Measurements from ENCODE around the gene WAPL. TPM values are rescaled to one million over a fixed set of nuclear protein-coding genes. Genes with fewer than 3 reads are reported as not detected.
"Not testable (repeated sequence)": the region's sequence is repeated elsewhere in the genome, so short reads cannot be mapped to it uniquely, and the experiment has no call there.

WAPL gene
- total RNA-seq, 2 experiments from 2014 or later, result 47.9 to 52.9 TPM

DNA sequence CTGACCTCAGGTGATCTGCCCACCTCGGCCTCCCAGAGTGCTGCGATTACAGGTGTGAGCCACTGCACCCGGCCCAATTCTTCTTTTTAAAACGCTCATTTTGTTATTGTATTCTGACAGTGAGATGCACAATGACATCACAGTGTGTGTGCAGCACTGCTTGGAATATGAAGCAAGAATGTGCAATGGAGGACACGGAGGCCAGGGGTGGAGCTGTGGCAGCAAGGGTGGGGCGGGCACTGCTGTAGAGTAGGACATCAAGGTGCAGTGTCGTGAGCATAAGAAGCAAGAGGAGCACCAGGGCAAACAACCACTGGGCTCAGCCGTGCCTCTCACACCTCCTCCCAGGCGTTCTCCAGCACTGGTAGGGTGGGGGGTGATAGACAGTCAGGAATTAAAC, 128.2 kb downstream of the WAPL start:
- Mint-ChIP-seq H3K4me3 (no peak overlapping the region), H3K9me3 (no peaks in the 10 kb centered on the region), H3K36me3 (no peaks in the 10 kb centered on the region), H3K27ac (no peak overlapping the region), H3K27me3 (peaks cover 5% of the 10 kb centered on the region), H3K4me1 (peaks cover 4% of the 10 kb centered on the region)
- POLR2A ChIA-PET, result interaction anchor here (0.5 kb wide), 1 partner anchor 157 kb away, joined by 3 read pairs; no protein-coding TSS in a partner anchor
- DNase-seq (no peak), ATAC-seq (ENCODE audit: low read depth) (no peak)

GRCh38 chr10:86392723-86393094, 128.9 kb downstream of the WAPL start:
- POLR2A ChIA-PET, result interaction anchor here (0.7 kb wide), 1 partner anchor 193 kb away, joined by 3 read pairs; no protein-coding TSS in a partner anchor

DNA sequence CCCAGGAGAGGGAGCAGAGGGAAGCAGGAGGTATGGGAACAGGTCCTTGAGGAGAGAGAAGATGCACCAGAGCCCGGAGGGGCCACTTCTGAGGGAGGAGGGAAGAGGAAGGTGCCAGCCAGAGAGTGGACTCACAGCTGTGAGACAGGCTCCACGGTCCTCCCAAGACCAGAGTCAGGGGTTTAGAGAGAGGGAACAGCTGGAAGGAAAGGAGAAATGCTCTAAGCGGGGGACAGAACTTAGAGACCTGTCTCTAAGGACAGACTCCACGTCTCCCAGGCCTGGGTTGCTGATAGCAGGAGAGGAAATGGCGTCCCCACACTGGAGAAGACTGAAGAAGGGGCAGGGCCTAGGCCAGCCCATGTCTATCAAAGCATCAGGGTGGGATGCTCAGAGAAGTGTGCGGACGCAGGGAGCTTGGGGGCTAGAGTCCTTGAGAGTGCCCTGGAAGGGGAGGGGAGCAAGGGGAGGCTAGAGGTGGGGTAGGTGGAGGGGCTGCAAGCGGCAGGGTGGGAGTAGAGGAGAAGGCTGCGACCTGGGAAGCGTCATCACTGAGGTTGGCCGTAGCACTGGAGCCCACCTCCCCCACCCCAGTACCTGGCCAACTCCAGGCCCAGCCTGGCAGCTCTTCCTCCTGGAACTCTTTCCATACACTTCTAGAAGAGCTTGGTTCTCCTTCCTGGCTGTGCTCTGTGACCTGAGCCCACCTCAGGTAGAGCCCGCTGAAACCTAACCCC, 129.4 kb downstream of the WAPL start:
- DNase-seq (no peak), ATAC-seq (ENCODE audit: low read depth) (no peak)
- H3K27ac Mint-ChIP-seq, result no peak overlapping the region
- H3K4me3 Mint-ChIP-seq, result no peak overlapping the region
- H3K27me3 Mint-ChIP-seq, result peaks cover 18% of the 10 kb centered on the region
- POLR2A ChIA-PET, result interaction anchor here (0.7 kb wide), 1 partner anchor 193 kb away, joined by 3 read pairs; no protein-coding TSS in a partner anchor
- H3K9me3 Mint-ChIP-seq, result no peaks in the 10 kb centered on the region
- no peaks in the 10 kb centered on the region for H3K36me3 Mint-ChIP-seq
- H3K4me1 Mint-ChIP-seq, result peaks cover 5% of the 10 kb centered on the region

More at GRCh38 chr10:86392723-86393094, 128.9 kb downstream of the WAPL start:
- no peaks in the 10 kb centered on the region for H3K36me3 Mint-ChIP-seq
- peaks cover 12% of the 10 kb centered on the region for H3K27me3 Mint-ChIP-seq
- H3K4me3 Mint-ChIP-seq, result no peak overlapping the region
- no peak for ATAC-seq (ENCODE audit: low read depth)
- H3K9me3 Mint-ChIP-seq, result no peaks in the 10 kb centered on the region
- H3K4me1 Mint-ChIP-seq, result peaks cover 4% of the 10 kb centered on the region
- no peak overlapping the region for H3K27ac Mint-ChIP-seq
- no peak for DNase-seq

DNA sequence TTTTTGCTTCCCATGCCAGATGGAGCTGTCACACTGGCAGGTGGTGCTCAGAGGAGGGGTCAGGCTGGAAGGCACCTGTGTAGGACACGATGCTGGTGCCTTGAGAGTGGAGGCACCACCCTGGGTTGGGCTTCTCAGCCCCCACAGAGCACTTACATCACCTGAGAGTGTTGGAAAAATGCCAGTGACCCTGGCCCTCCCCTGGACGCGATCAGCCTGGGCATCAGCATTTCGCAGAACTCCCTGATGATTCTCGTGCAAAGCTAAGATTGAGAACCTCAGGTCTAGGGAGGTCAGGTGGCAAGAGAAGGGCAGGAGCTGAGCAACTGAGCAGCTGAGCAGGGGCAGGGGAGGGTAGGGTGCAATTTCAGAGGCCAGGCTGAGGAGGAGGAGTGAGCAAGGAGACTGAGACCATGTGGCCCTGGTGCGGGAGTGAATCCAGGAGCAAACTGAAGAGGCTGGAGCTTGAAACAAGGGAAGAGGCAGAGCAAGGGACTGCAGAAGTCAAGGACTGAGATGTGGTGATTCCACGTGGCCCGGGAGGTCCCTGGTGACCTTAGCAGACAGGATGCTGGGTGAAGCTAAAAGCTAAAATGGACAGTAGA, 130.3 kb downstream of the WAPL start:
- peaks cover 5% of the 10 kb centered on the region for H3K4me1 Mint-ChIP-seq
- no peaks in the 10 kb centered on the region for H3K9me3 Mint-ChIP-seq
- no peak overlapping the region for H3K4me3 Mint-ChIP-seq
- no peak for DNase-seq
- H3K27me3 Mint-ChIP-seq, result peaks cover 24% of the 10 kb centered on the region
- no peaks in the 10 kb centered on the region for H3K36me3 Mint-ChIP-seq
- no peak overlapping the region for H3K27ac Mint-ChIP-seq
- ATAC-seq (ENCODE audit: low read depth), result no peak
- POLR2A ChIA-PET, result no interaction called here

GRCh38 chr10:86390337-86391120, 131.1 kb downstream of the WAPL start:
- H3K4me3 Mint-ChIP-seq, result no peak overlapping the region
- ATAC-seq (ENCODE audit: low read depth) (no peak), DNase-seq (no peak)
- POLR2A ChIA-PET, result interaction anchor here (1.1 kb wide), 1 partner anchor 23 kb away, joined by 3 read pairs; no protein-coding TSS in a partner anchor
- H3K27ac Mint-ChIP-seq, result no peak overlapping the region
- H3K4me1 Mint-ChIP-seq, result peaks cover 5% of the 10 kb centered on the region
- peaks cover 30% of the 10 kb centered on the region for H3K27me3 Mint-ChIP-seq
- H3K36me3 Mint-ChIP-seq, result no peaks in the 10 kb centered on the region
- H3K9me3 Mint-ChIP-seq, result no peaks in the 10 kb centered on the region

DNA sequence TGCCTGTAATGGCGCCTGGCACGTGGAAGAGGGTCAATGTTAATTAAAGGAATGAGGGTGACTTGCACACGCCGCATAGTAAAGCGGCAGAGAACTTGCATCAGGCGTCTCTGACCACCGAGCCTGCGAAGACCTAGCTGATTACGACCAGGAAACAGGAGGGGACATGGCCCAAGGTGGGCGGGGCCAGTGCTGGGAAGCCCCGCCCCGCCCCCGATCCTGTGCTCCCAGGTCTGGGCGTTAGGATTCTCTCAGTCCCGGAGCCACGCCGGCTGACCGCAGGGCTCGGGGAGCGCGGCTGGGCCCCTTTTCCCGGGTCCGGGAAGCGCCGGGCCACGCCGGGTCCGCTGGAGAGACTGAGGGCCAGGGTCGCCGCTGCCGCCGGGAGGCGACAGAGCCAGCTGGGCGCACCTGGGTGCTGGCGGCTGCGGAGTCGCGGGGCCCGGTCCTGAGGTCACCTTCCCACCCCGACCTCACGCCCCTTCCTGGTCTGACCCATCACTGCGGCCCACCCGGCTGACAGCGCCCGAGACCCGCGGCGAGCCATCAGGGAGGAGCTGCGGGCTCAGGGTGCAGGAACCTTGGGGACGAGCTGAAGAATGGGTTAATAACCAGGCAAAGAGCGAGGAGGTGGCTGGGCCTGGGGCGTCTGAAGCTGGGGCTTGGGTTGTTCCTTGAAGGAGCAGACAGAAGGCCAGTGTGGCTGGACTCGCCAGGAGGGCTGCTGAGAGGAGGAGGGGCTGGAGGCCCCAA, 132.0 kb downstream of the WAPL start:
- POLR2A ChIA-PET, result interaction anchor here (0.6 to 1.1 kb wide), 2 partner anchors 16 to 22 kb away, joined by 3 to 4 read pairs; no protein-coding TSS in a partner anchor
- Mint-ChIP-seq H3K27me3 (peaks cover 38% of the 10 kb centered on the region), H3K9me3 (no peaks in the 10 kb centered on the region), H3K36me3 (no peaks in the 10 kb centered on the region), H3K4me3 (peak overlapping the region; percentile 81), H3K4me1 (peaks cover 5% of the 10 kb centered on the region), H3K27ac (no peak overlapping the region)
- DNase-seq (peak; percentile 50), ATAC-seq (ENCODE audit: low read depth) (peak; percentile 46)

DNA sequence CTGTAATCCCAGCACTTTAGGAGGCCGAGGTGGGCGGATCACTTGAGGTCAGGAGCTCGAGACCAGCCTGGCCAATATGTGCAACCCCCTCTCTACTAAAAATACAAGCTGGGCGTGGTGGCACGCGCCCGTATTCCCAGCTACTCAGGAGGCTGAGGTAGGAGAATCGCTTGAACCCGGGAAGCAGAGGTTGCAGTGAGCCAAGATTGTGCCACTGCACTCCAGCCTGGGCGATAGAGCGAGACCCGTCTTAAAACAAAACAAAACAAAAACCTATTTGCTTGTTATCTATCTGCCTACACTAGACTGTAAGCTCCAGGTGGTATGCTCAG, 132.5 kb downstream of the WAPL start:
- not testable (repeated sequence) for H3K9me3 Mint-ChIP-seq, DNase-seq, H3K36me3 Mint-ChIP-seq, H3K27ac Mint-ChIP-seq, H3K4me1 Mint-ChIP-seq
- POLR2A ChIA-PET, result interaction anchor here (0.6 to 1.1 kb wide), 2 partner anchors 16 to 22 kb away, joined by 3 to 4 read pairs; no protein-coding TSS in a partner anchor
- Mint-ChIP-seq H3K4me3 (peak overlapping the region; percentile 81), H3K27me3 (peaks cover 44% of the 10 kb centered on the region)
- ATAC-seq (ENCODE audit: low read depth), result peak; percentile 55

GRCh38 chr10:86388119-86388704, 133.4 kb downstream of the WAPL start:
- H3K4me3 Mint-ChIP-seq, result no peak overlapping the region
- H3K27ac Mint-ChIP-seq, result no peak overlapping the region
- no peaks in the 10 kb centered on the region for H3K9me3 Mint-ChIP-seq
- peaks cover 48% of the 10 kb centered on the region for H3K27me3 Mint-ChIP-seq
- ATAC-seq (ENCODE audit: low read depth), result no peak
- H3K36me3 Mint-ChIP-seq, result no peaks in the 10 kb centered on the region
- DNase-seq, result no peak
- POLR2A ChIA-PET, result no interaction called here
- peaks cover 5% of the 10 kb centered on the region for H3K4me1 Mint-ChIP-seq

GRCh38 chr10:86387178-86387794, 134.3 kb downstream of the WAPL start:
- Mint-ChIP-seq H3K27ac (no peak overlapping the region), H3K9me3 (no peaks in the 10 kb centered on the region), H3K36me3 (no peaks in the 10 kb centered on the region), H3K4me1 (peaks cover 5% of the 10 kb centered on the region), H3K27me3 (peaks cover 48% of the 10 kb centered on the region), H3K4me3 (no peak overlapping the region)
- DNase-seq (no peak), ATAC-seq (ENCODE audit: low read depth) (no peak)
- POLR2A ChIA-PET, result no interaction called here

GRCh38 chr10:86385806-86386205, 135.8 kb downstream of the WAPL start:
- no peak for ATAC-seq (ENCODE audit: low read depth)
- no peaks in the 10 kb centered on the region for H3K36me3 Mint-ChIP-seq
- H3K4me1 Mint-ChIP-seq, result peaks cover 5% of the 10 kb centered on the region
- DNase-seq, result no peak
- POLR2A ChIA-PET, result no interaction called here
- H3K27ac Mint-ChIP-seq, result no peak overlapping the region
- H3K4me3 Mint-ChIP-seq, result no peak overlapping the region
- no peaks in the 10 kb centered on the region for H3K9me3 Mint-ChIP-seq
- H3K27me3 Mint-ChIP-seq, result peaks cover 56% of the 10 kb centered on the region
